Heart left ventricle (tissue), 13 donors: ENCODE results near the gene RET.

Experiments used
- POLR2A ChIP-seq, 2 donors: fragments of 450-650 bp; IDR thresholded peaks; one replicate each; pipeline ENCODE4 v1.6.1; 2017; ENCODE audit warnings: antibody characterized with exemption in 2 of 2, mild to moderate bottlenecking in 2 of 2, moderate library complexity in 2 of 2
- TF ChIP-seq, protein P1 (sequence below), 12 donors: fragments of 200-600 bp; sonication (generic) in 4 of 12; IDR thresholded peaks; one replicate each; pipeline versions ENCODE4 v1.5.0 to v1.8.0; 2018 to 2022; ENCODE audit warnings: antibody characterized with exemption in 12 of 12, mild to moderate bottlenecking in 5 of 12
- donor health status: ischemic (EF 13 %, LVEDD 7.1; RV severe dilation, severe dysfunction).
- donor health status: DM: no; HTN: yes; CAD: no.
- donor health status: DM: no; HTN: no; CAD: no.
- donor health status: ischemic (EF 25% LVEDD 6.9; RV normal size, moderate dysfunction).
- donor health status: ischemic (EF 25% LVEDD 5.7; RV mildly dilated, moderate dysfunction).
- donor health status: ischemic (EF 35%, LVEDD 5.7; RV mildly dilated, moderate dysfunction).
- donor health status: nonischemic (EF 11% LVEDD 7.7; RV severe dilation, severe dysfunction).
- donor health status: DM: yes; HTN: yes; CAD: no.
- donor health status: PGD.
- donor health status: ischemic (EF 29% LVEDD 5.4; RV normal size, mild dysfunction).
- donor health status: nonischemic (EF 23%, LVEDD 6.1; RV moderate dilation, normal function).

DNA sequence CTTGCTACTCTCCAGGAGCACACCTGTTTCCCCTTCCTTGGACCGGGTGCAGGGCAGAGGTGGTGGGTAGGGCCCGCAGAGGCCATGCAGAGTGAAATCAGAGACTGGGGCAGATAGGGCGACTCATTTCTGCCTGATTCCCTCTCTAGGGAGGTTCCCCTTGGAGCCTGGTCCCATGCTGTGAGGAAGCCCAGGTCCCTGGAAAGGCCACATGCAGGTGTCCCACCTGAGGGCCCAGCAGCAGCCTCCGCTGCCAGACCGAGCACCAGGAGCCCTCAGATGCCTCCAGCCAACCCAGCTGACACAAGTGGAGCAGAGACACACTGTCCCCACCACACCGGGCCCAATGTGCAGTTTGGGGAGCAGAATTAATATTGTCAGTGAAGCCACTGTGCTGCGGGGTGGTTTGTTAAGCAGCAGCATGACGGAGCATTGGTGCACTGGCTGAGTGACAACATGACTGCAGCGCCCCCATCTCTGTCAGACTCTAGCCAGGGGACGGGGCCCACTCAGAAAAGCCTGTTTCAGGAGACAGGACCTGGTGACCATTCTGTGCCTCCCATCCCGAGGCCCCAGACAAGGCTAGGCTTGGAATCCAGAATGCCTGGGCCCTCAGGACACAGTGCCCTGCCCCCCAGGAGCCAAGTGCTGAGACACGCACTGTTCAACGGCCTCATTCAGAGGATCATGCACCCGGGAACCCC is 30.4 kb upstream of the RET start:
- TF ChIP-seq, protein P1, sequence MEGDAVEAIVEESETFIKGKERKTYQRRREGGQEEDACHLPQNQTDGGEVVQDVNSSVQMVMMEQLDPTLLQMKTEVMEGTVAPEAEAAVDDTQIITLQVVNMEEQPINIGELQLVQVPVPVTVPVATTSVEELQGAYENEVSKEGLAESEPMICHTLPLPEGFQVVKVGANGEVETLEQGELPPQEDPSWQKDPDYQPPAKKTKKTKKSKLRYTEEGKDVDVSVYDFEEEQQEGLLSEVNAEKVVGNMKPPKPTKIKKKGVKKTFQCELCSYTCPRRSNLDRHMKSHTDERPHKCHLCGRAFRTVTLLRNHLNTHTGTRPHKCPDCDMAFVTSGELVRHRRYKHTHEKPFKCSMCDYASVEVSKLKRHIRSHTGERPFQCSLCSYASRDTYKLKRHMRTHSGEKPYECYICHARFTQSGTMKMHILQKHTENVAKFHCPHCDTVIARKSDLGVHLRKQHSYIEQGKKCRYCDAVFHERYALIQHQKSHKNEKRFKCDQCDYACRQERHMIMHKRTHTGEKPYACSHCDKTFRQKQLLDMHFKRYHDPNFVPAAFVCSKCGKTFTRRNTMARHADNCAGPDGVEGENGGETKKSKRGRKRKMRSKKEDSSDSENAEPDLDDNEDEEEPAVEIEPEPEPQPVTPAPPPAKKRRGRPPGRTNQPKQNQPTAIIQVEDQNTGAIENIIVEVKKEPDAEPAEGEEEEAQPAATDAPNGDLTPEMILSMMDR (IDR thresholded peaks at IDR 0.05) = no peak
- TF ChIP-seq POLR2A (IDR thresholded peaks at IDR 0.05) = no peak
